ENCODE results near the gene TBL2.

- TF ChIP-seq, protein P1, sequence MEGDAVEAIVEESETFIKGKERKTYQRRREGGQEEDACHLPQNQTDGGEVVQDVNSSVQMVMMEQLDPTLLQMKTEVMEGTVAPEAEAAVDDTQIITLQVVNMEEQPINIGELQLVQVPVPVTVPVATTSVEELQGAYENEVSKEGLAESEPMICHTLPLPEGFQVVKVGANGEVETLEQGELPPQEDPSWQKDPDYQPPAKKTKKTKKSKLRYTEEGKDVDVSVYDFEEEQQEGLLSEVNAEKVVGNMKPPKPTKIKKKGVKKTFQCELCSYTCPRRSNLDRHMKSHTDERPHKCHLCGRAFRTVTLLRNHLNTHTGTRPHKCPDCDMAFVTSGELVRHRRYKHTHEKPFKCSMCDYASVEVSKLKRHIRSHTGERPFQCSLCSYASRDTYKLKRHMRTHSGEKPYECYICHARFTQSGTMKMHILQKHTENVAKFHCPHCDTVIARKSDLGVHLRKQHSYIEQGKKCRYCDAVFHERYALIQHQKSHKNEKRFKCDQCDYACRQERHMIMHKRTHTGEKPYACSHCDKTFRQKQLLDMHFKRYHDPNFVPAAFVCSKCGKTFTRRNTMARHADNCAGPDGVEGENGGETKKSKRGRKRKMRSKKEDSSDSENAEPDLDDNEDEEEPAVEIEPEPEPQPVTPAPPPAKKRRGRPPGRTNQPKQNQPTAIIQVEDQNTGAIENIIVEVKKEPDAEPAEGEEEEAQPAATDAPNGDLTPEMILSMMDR (IDR thresholded peaks at IDR 0.05 in 8 of 11, conservative IDR thresholded peaks at IDR 0.05 in 3 of 11) = no peak
- TF ChIP-seq POLR2A (IDR thresholded peaks at IDR 0.05) = no peak
Measured at GRCh38 chr7:73622909-73623797, 44.8 kb upstream of the TBL2 start.

All from spleen (tissue), 7 donors.